K562 (cell line): ENCODE data around the gene ZNF598. TPM values are rescaled to one million over a fixed set of nuclear protein-coding genes. Genes with fewer than 3 reads are reported as not detected.
A peak's percentile ranks its signal among the peaks of the same experiment; 100 is the strongest.

Experiments
- CREB1 ChIP-seq, 2 experiments: sonication (generic) in 1 of 2; formaldehyde crosslinking in 1 of 2; IDR thresholded peaks; 2 replicates each; pipeline versions ENCODE4 v1.6.1 to v1.8.0; 2012 to 2022; ENCODE audit warnings: inconsistent platforms in 1 of 2, mild to moderate bottlenecking in 1 of 2, missing genetic modification reagents in 1 of 2, moderate library complexity in 1 of 2
- CTCFL ChIP-seq: IDR thresholded peaks from 2 replicates; pipeline ENCODE4 v1.6.1; 2011; ENCODE audit warnings: borderline replicate concordance, low read depth, mild to moderate bottlenecking, moderate library complexity, low read length; ENCODE audit not compliant: insufficient read depth, poor library complexity, severe bottlenecking
- E2F3 ChIP-seq: fragments of 250-450 bp; sonication (Bioruptor Pico); IDR thresholded peaks from 2 replicates; pipeline ENCODE4 v1.4.0; 2020; ENCODE audit warnings: mild to moderate bottlenecking
- E2F6 ChIP-seq, 2 experiments: IDR thresholded peaks; 2 replicates each; pipeline ENCODE4 v1.6.1; 2011; ENCODE audit warnings: borderline replicate concordance in 1 of 2, control low read depth in 1 of 2, low read depth in 1 of 2, low read length in 1 of 2, mild to moderate bottlenecking in 1 of 2, mixed read lengths in 1 of 2, moderate library complexity in 1 of 2; ENCODE audit not compliant: insufficient read depth in 1 of 2, insufficient read length in 1 of 2, poor library complexity in 1 of 2, severe bottlenecking in 1 of 2; ENCODE audit errors: extremely low read depth in 1 of 2
- ELF4 ChIP-seq: fragments of 450-650 bp; formaldehyde crosslinking; IDR thresholded peaks from 2 replicates; pipeline ENCODE4 v1.4.0; 2022; ENCODE audit warnings: missing genetic modification characterization
- HDGF ChIP-seq: fragments of 450-650 bp; IDR thresholded peaks from 2 replicates; pipeline ENCODE4 v1.6.1; 2016
- MTA3 ChIP-seq: fragments of 450-650 bp; formaldehyde crosslinking; IDR thresholded peaks from 2 replicates; pipeline ENCODE4 v1.6.1; 2017; ENCODE audit warnings: mild to moderate bottlenecking, borderline replicate concordance
- NUFIP1 ChIP-seq: fragments of 450-650 bp; IDR thresholded peaks from 2 replicates; pipeline ENCODE4 v1.6.1; 2018; ENCODE audit not compliant: partially characterized antibody
- PRDM10 ChIP-seq: fragments of 450-650 bp; IDR thresholded peaks from 2 replicates; pipeline ENCODE4 v1.6.1; 2018; ENCODE audit not compliant: partially characterized antibody
- RBBP5 ChIP-seq: fragments of 200-600 bp; sonication (generic); IDR thresholded peaks from 2 replicates; pipeline ENCODE4 v1.6.1; 2012; ENCODE audit warnings: borderline replicate concordance, mild to moderate bottlenecking, low read length, control low read depth, inconsistent platforms; ENCODE audit not compliant: insufficient read depth, poor library complexity, severe bottlenecking
- TAF1 ChIP-seq: IDR thresholded peaks from 2 replicates; pipeline ENCODE4 v1.6.1; 2011; ENCODE audit warnings: mild to moderate bottlenecking, low read length, moderate library complexity; ENCODE audit not compliant: insufficient read depth, control insufficient read depth, severe bottlenecking; ENCODE audit errors: extremely low read depth
- TSC22D4 ChIP-seq: fragments of 450-650 bp; IDR thresholded peaks from 2 replicates; pipeline ENCODE4 v1.6.1; 2016; ENCODE audit warnings: missing genetic modification characterization, missing biosample characterization, control low read depth
- VEZF1 ChIP-seq: fragments of 200-800 bp; sonication (Bioruptor generic); IDR thresholded peaks from 2 replicates; pipeline ENCODE4 v1.6.1; 2017; ENCODE audit warnings: missing genetic modification characterization, missing compliant biosample characterization
- WHSC1 ChIP-seq: IDR thresholded peaks from one replicate; pipeline ENCODE4 v1.6.1; 2012; ENCODE audit warnings: low read length, control low read depth, inconsistent platforms
- ZNF384 ChIP-seq: IDR thresholded peaks from 2 replicates; pipeline ENCODE4 v1.6.1; 2012; ENCODE audit warnings: low read depth, low read length, improper control_type of control experiment
- ZNF696 ChIP-seq: fragments of 250-450 bp; sonication (Bioruptor Pico); conservative IDR thresholded peaks from 2 replicates; pipeline ENCODE4 v1.4.0; 2020; ENCODE audit warnings: mild to moderate bottlenecking, moderate library complexity
- polyA plus RNA-seq, 8 experiments: library from polyadenylated mRNA; depleted of rRNA in 4 of 8; stranded (reverse) in 5 of 8; unstranded in 3 of 8; fragments of >200 nt; fragmentation: Nextera tagmentation in 2 of 8; fragmentation: Illumina TruSeq in 1 of 8; extraction: Ambion mirVana in 2 of 8; extraction: Trizol in 1 of 8; gene quantifications; 2 replicates each; pipeline versions ENCODE4 v1.2.1 to v1.2.3, GENCODE V29; 2011 to 2014; ENCODE audit warnings: inconsistent platforms in 1 of 8, missing spikeins in 1 of 8
- total RNA-seq, 7 experiments: library from RNA; depleted of rRNA in 6 of 7; stranded (reverse); fragments of >200 nt in 6 of 7; fragmentation: Illumina TruSeq in 2 of 7; extraction: Trizol in 2 of 7; gene quantifications; 2 replicates each; pipeline versions ENCODE4 v1.2.1 to v1.2.3, GENCODE V29; 2011 to 2021; ENCODE audit warnings: low replicate concordance in 1 of 7

Gene ZNF598
- total and polyA plus RNA-seq, 9 of the 15 experiments (the other 6 are each of a cell fraction or from before 2014, with no cell fraction given): 0.11 to 115 (median 29.6) TPM

GRCh38 chr16:2023092-2024031 is 13.7 kb upstream of the ZNF598 start (continued):
- TF ChIP-seq ZNF696 (CRISPR knock-in tag) (no peak), ELF4 (CRISPR knock-in tag) (no peak), RBBP5 (peak; percentile 43), NUFIP1 (no peak), MTA3 (0 out of 2 replicates have a peak, but pooled peaks have one; percentile 25), CTCFL (peak; percentile 16), E2F6 (IDR thresholded peaks at IDR 0.05; ENCODE audit: borderline replicate concordance in 1 of 2, extremely low read depth in 1 of 2, insufficient read depth in 1 of 2, insufficient read length in 1 of 2, low read depth in 1 of 2, low read length in 1 of 2, poor library complexity in 1 of 2, severe bottlenecking in 1 of 2) (peak in 1 of 2 experiments; percentile 14), WHSC1 (no peak), ZNF384 (peak; percentile 47; the same call in 1 of the 2 replicates), E2F3 (no peak), PRDM10 (no peak), CREB1 (IDR thresholded peaks at IDR 0.05) (peak; percentile 14; the same call in 1 of the 2 replicates), CREB1 (CRISPR knock-in tag; IDR thresholded peaks at IDR 0.05) (peak; percentile 81), TAF1 (peak; percentile 12), VEZF1 (CRISPR knock-in tag) (peak; percentile 86), HDGF (peak; percentile 57; the same call in 1 of the 2 replicates), TSC22D4 (tag) (no peak)
